ENCODE results near the gene FLOT1. TPM values are rescaled to one million over a fixed set of nuclear protein-coding genes. Genes with fewer than 3 reads are reported as not detected.
"Not testable (repeated sequence)": the region's sequence is repeated elsewhere in the genome, so short reads cannot be mapped to it uniquely, and the experiment has no call there.

The FLOT1 gene
- total RNA-seq, 1 donor = 101 TPM

- no peak for TF ChIP-seq CTCF (IDR thresholded peaks at IDR 0.05; ENCODE audit: extremely low read depth, low read depth, low read length)
- no peak for DNase-seq (ENCODE audit: insufficient read length, low spot score, missing footprints)
- no peak overlapping the region for H2AFZ ChIP-seq (ENCODE audit: low read length)
- no peaks in the 10 kb centered on the region for H3K27me3 ChIP-seq (ENCODE audit: insufficient read depth, low read length)
- H3K79me2 ChIP-seq (ENCODE audit: insufficient read depth, low read length) = no peaks in the 10 kb centered on the region
- peak overlapping the region; percentile 99 for H3K27ac ChIP-seq (ENCODE audit: low read depth, low read length)
- H3K4me1 ChIP-seq (ENCODE audit: insufficient read depth, low read length) = peaks cover 49% of the 10 kb centered on the region
- no peaks in the 10 kb centered on the region for H4K20me1 ChIP-seq (ENCODE audit: insufficient read depth, low read length)
- H3K9me3 ChIP-seq (ENCODE audit: low read depth, low read length) = no peaks in the 10 kb centered on the region
- no peak overlapping the region for H3K4me3 ChIP-seq (ENCODE audit: insufficient read depth, low read length)
- H3K36me3 ChIP-seq (ENCODE audit: insufficient read depth, low read length) = no peaks in the 10 kb centered on the region
- H3K4me2 ChIP-seq (ENCODE audit: insufficient read depth, low read length) = no peak overlapping the region
Observed at GRCh38 chr6:30757261-30757904, 14.9 kb upstream of the FLOT1 start.

- H2AFZ ChIP-seq (ENCODE audit: low read length); H3K79me2 ChIP-seq (ENCODE audit: insufficient read depth, low read length); H4K20me1 ChIP-seq (ENCODE audit: insufficient read depth, low read length): not testable (repeated sequence)
Observed at GRCh38 chr6:30756405-30757003, 14.0 kb upstream of the FLOT1 start.

GRCh38 chr6:30754631-30755030 is 12.1 kb upstream of the FLOT1 start:
- H3K4me3 ChIP-seq (ENCODE audit: insufficient read depth, low read length) = no peak overlapping the region
- H3K9me3 ChIP-seq (ENCODE audit: low read depth, low read length) = no peaks in the 10 kb centered on the region
- H2AFZ ChIP-seq (ENCODE audit: low read length) = no peak overlapping the region
- peaks cover 49% of the 10 kb centered on the region for H3K4me1 ChIP-seq (ENCODE audit: insufficient read depth, low read length)
- no peaks in the 10 kb centered on the region for H3K36me3 ChIP-seq (ENCODE audit: insufficient read depth, low read length)
- no peak for TF ChIP-seq CTCF (IDR thresholded peaks at IDR 0.05; ENCODE audit: extremely low read depth, low read depth, low read length)
- H3K79me2 ChIP-seq (ENCODE audit: insufficient read depth, low read length) = no peaks in the 10 kb centered on the region
- H3K27me3 ChIP-seq (ENCODE audit: insufficient read depth, low read length) = no peaks in the 10 kb centered on the region
- H3K4me2 ChIP-seq (ENCODE audit: insufficient read depth, low read length) = peak overlapping the region; percentile 51
- no peaks in the 10 kb centered on the region for H4K20me1 ChIP-seq (ENCODE audit: insufficient read depth, low read length)
- peak; percentile 87 for DNase-seq (ENCODE audit: insufficient read length, low spot score, missing footprints)
- H3K27ac ChIP-seq (ENCODE audit: low read depth, low read length) = peak overlapping the region; percentile 99

More at GRCh38 chr6:30756405-30757003, 14.0 kb upstream of the FLOT1 start:
- peaks cover 53% of the 10 kb centered on the region for H3K4me1 ChIP-seq (ENCODE audit: insufficient read depth, low read length)
- H3K9me3 ChIP-seq (ENCODE audit: low read depth, low read length); H3K4me3 ChIP-seq (ENCODE audit: insufficient read depth, low read length); H3K27ac ChIP-seq (ENCODE audit: low read depth, low read length); H3K4me2 ChIP-seq (ENCODE audit: insufficient read depth, low read length); H3K27me3 ChIP-seq (ENCODE audit: insufficient read depth, low read length); H3K36me3 ChIP-seq (ENCODE audit: insufficient read depth, low read length); DNase-seq (ENCODE audit: insufficient read length, low spot score, missing footprints): not testable (repeated sequence)

- peaks cover 59% of the 10 kb centered on the region for H3K4me1 ChIP-seq (ENCODE audit: insufficient read depth, low read length)
- H3K9me3 ChIP-seq (ENCODE audit: low read depth, low read length) = no peaks in the 10 kb centered on the region
- H3K4me2 ChIP-seq (ENCODE audit: insufficient read depth, low read length) = peak overlapping the region; percentile 57
- no peak for TF ChIP-seq CTCF (IDR thresholded peaks at IDR 0.05; ENCODE audit: extremely low read depth, low read depth, low read length)
- H3K27ac ChIP-seq (ENCODE audit: low read depth, low read length) = peak overlapping the region; percentile 99
- H3K4me3 ChIP-seq (ENCODE audit: insufficient read depth, low read length) = peak overlapping the region; percentile 23
- H3K27me3 ChIP-seq (ENCODE audit: insufficient read depth, low read length) = no peaks in the 10 kb centered on the region
- no peak overlapping the region for H2AFZ ChIP-seq (ENCODE audit: low read length)
- DNase-seq (ENCODE audit: insufficient read length, low spot score, missing footprints) = peak; percentile 88
- no peaks in the 10 kb centered on the region for H3K36me3 ChIP-seq (ENCODE audit: insufficient read depth, low read length)
- H4K20me1 ChIP-seq (ENCODE audit: insufficient read depth, low read length) = no peaks in the 10 kb centered on the region
- H3K79me2 ChIP-seq (ENCODE audit: insufficient read depth, low read length) = no peaks in the 10 kb centered on the region
Observed at GRCh38 chr6:30752157-30752927, 9.9 kb upstream of the FLOT1 start.

All from osteoblast (primary cell).